ENCODE data around the gene PHLPP1.

Gene PHLPP1

GRCh38 chr18:62744076-62744968 is 29.0 kb downstream of the PHLPP1 start:
- no peak for DNase-seq (ENCODE audit: low read depth)

DNA sequence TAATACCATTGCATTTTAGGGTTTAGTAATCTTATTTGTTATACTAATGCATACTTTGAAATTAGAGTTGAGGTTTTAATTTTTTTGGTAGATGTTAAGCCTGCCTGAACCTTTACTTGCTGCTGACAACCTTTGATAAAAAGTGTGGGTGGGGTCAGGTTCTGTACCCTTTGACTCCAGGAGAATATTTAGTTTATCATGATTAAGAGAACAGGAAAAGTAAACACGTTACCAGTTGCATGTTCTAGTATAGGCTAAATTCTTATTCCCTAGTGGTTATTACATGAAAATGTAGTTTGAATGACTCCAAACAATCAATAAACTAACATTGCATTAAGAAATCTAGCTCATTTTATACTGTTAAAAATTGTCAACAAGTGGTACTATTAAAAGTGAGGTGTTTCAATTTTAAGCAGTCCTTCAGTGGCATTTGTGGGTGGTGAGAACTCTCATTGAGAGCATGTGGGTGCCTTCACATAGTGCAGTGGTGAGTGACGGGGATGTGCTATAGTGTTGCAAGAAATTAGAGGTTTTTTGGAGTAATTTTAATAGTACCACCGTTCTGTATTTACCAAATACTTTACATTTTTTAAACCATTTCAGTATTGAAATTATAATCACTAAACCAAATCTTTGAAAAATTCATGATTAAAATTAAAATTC is 29.9 kb downstream of the PHLPP1 start:
- DNase-seq (ENCODE audit: low read depth): no peak

DNA sequence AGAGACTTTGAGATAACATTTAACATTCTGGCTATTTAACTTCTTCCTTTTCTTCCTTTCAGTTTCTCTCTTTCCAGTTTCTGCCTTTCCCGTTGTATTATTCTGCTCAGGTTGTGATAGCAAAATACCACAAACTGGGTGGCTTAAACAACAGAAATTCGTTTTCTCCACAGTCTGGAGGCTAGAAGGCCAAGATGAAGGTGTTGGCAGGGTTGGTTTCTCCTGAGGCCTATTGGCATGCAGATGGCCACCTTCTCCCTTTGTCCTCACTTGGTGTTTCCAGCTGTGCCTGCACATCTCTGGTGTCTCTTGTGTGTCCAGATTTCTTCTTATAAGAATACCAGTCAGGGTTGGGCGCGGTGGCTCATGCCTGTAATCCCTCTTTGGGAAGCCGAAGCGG is 34.0 kb downstream of the PHLPP1 start:
- no peak for DNase-seq (ENCODE audit: low read depth)

GRCh38 chr18:62751341-62751821 is 36.0 kb downstream of the PHLPP1 start:
- no peak for DNase-seq (ENCODE audit: low read depth)

DNA sequence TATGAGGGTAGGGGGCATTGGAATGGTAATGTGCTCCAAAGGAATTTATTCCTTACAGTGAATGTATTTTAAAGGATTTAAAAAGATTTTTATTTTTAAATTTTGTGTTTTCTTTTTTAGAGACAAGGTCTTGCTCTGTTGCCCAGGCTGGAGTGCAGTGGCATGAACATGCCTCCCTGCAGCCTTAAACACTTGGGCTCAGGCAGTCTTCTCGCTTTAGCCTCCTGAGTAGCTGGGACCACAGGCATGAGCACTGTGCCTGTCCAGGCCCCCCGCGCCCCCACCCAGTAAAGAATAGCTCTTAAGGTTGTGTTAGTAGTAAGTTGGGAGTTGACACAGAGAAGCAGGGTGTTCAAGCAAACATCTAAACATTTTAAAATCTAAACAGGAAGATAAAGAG is 36.6 kb downstream of the PHLPP1 start:
- no peak for DNase-seq (ENCODE audit: low read depth)

DNA sequence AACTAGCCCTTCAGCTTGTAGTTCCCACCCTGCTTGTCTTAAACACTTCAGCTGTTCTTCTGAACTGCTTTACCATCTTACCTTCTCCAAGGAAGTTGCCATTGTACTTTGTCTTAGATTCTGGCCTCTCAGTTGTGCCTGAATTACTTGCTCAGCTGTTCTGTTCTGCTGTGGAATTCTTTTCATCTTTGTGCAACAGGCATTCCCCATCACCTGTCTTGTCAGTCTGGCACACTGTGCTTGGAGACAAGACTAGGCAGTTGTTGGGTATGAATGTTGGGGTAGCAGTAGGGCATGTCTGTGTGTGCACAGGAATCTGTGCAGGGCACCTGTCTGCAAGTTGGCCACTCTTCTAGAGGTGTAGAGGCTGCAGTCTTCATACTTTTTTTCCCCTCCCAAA is 38.7 kb downstream of the PHLPP1 start:
- DNase-seq (ENCODE audit: low read depth): no peak

DNA sequence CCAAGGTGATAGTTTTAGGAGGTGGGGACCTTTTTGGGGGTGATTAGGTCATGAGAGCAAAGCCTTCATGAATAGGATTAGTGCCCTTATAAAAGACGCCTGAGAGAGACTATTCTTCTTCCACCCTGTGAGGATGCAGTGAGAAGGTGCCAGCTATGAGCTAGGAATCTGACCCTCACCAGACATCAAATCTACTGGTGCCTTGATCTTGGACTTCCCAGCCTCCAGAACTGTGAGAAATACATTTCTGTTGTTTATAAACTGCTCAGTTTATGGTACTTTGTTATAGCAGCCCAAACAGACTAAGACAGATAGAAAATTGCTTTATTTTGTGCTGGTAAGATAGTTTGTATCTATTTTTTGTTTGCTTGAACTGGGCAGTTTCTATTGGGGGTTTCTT is 40.1 kb downstream of the PHLPP1 start:
- no peak for DNase-seq (ENCODE audit: low read depth)

DNA sequence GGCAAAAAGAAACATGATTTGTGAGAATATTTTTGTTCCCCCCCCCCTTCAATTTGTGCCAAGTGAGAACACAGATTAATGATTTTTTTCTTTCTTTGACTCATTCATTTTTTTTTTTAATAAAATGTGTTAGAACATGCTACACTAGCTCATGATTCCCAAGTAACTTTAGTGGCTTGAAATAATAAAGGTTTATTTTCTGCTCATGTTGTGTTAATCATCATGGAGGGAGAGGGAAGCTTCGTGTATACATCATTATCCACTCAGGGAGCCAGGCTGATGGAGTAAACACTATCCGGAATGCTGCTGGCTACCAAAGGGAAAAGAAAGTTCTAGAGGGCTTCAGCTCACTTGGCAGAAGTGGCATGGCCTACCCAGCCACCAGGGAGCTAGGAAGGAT is 40.6 kb downstream of the PHLPP1 start:
- DNase-seq (ENCODE audit: low read depth): no peak

DNA sequence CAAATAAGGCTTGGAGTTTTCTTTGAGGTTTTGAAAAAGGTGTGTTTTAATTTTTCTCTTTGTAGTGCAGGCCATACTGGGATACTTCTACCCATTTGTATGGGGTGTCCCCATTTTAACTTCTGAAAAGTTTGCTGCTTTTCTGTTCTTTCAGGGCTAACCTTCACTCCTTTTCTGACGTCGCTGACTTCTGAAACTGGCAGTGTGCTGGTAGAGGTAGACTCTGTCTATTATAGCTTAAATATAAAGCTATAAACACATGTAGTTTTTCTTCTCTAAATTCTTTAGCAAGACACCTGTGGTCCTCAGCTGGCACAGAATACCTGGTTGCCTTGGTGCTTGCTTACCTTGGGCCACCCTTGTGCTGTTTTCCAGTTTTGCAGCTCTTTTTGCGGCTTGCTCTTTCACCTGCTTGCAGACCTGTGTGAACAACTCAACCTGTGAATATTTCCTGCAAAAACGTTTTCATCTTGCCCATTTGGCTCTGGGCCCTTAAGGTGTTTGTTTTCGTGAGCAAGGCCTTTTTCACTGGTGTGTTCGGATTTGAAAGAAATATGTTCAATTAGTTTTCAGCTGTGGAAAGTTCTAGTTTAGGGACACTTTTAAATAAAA is 42.2 kb downstream of the PHLPP1 start:
- no peak for DNase-seq (ENCODE audit: low read depth)

DNA sequence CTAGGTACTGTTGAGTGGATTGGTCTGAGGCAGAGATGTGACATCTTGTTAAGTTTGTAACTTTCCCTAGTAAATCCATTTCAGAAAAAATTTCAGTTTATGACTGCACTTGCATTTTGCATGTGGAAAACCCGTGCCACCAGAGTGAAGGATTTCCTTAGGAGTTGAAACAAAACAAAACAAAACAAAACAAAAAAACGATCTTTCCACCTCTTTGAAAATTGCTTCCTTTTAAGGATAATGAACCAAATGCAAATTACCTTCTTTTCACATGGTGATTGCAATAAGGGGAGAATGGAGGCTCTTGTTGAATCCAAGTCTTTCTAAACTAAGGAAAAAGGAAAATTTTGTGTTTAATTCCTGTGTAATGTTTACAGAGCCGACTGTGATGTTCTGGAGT is 43.2 kb downstream of the PHLPP1 start:
- DNase-seq (ENCODE audit: low read depth): no peak

GRCh38 chr18:62759704-62760402 is 44.5 kb downstream of the PHLPP1 start:
- DNase-seq (ENCODE audit: low read depth): no peak

- no peak for DNase-seq (ENCODE audit: low read depth)
Measured at GRCh38 chr18:62760403-62760734, 45.0 kb downstream of the PHLPP1 start.

GRCh38 chr18:62763101-62763521 is 47.8 kb downstream of the PHLPP1 start:
- DNase-seq (ENCODE audit: low read depth): no peak

- DNase-seq (ENCODE audit: low read depth): no peak
Measured at GRCh38 chr18:62766266-62766665, 50.9 kb downstream of the PHLPP1 start.

DNA sequence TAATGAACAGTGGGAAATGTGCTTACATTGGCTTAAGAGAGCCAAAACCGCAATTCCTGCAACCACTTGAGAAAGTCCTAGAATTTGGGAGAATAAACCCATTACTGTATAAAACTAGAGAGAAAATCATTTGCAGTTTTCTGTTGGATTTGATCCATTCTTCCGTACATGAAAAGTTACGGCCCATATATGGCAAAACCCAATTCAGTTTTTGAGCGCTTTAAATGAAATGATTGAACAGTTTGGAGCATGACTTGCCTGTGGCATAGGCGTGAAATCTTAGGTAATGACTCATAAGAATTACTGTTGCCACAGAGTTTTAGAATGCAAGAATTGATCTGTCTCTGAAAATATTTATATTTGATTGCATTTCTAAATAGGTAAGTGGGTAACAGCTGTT is 52.0 kb downstream of the PHLPP1 start:
- no peak for DNase-seq (ENCODE audit: low read depth)

DNA sequence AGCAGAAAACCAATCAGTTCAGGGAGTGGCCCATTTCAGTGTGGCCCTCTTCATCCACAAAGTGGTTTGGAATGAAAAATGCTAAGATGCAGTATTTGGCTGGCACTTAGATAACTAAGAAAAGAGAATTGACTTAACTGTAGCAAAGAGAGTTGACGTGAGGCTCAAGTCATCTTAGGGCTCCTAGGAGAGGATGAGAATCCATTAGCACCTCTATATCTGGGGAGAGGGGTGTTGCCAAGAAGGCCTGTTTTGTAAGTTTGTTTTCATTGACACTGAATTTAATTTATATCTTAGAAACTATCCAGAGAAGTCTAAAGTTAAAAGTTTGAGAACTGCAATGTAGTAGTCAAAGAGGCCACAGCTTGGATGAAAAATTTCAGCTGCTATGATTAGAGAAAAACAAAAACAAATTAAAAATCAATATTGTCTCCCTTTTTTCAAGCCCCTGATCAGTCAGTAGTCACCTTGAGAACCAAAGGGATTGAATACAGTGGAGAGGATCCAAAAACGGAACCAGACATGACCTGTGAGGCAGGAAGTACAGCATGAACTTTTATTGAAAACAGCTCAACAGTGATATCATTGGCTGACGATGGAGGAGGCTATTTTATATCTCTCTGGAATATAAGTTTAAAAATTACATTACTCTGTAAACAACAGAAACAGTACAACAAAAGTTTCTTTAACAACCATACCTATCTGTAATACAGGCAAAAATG is 52.7 kb downstream of the PHLPP1 start:
- no peak for DNase-seq (ENCODE audit: low read depth)

DNA sequence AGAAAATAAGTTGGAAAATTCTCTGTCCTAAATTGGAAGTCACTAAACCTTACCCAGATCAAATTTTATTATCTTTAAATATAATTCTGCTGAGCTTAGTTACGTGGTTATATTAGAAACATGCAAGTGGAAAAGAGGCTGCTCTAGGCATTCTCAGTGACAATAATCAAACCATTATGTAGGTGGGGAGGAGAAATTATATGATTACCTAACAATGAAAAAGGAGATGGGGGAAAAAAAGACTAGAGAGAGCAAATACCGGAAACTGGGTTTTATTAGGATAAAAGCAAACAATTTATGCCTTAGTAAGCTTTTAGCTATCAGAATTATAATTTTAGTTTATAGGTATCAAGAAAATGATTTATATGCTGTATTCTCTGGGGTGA is 53.2 kb downstream of the PHLPP1 start:
- DNase-seq (ENCODE audit: low read depth): no peak

DNA sequence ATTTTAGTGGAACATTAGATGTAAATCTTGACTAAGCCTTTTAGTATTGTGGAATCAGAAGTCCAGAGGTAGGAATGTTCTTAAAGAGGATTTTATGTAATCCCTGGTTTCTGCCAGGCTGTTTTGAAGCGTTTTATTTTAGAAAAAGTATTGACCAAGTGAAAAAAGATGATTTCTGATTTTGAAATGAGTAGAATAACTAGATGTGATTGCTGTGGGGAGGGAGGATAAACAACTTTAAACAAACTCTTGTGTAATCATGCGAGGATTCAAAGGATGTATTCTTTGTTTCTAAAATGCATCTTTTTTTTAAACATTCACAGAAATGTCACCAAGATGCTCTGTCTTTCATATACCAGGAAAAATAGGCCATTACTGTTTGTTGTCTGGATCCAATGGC is 53.9 kb downstream of the PHLPP1 start:
- no peak for DNase-seq (ENCODE audit: low read depth)

DNA sequence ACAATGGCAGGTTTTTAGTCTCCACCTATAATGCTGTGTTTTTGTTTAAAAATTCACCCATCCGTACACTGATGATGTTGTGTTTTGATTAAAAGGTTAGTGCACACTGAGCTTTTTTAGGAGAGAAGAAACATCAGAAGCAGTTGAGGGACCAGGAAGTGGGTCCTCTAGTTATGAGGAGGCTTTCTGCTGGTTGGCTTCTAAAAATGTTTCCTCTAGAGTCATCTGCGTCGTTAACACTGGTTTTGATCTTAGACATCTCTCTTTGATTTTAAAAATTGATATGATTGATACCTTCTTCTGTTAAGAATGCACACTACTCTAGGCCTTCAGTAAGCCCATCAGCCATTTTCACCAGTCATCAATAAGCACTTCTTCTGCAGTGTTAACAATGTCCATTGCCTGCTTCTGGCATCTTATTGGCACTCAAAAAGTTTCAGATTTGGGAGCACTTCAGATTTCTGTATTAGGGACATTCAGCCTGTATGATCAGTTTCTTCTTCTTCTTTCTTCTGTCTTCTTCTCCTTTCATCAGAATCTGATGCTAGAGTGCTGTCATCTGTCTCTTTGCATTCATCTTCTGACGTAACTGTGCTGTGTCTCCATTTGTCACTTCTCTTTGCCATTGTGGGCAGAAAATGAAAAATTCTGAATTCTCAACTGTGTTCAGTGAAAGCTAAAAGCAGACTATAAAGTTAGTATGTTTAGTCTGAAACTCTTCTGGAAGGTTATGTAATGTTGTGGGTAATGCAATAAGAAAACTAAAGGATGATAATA is 56.3 kb downstream of the PHLPP1 start:
- DNase-seq (ENCODE audit: low read depth): no peak

DNA sequence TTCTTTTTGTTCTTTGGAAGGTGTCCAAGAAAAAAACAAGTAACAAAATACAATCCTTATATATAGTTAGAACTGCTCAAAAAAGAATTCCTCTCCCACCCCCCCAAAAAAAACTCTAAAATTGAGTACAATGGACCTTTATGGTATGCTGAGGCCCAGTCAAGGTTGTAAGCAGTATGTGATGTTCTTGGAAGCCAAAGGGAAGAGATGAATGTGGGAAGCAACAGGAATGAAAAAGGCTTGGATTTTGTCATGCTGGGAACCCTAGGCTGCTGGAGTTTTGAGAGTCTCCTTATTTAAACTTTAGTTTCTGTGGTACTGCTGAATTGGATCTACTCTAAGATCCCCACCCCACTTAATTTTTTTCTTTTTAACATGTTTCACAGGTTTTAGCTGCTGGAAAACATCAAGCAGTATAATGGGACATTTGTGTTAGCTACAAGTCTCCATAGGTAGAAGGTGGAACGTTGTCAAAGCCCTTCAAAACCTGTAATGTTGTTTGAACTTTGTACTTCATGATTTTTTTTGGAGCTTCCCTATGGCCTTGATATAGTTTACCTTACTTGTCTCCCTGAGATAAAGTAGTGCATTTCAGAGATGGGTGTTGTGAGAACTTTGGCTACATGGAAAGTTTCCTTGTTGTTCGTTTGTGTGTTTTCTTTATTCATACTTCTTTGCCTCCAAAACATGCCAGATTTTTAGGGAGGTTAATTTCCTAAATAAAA is 57.7 kb downstream of the PHLPP1 start:
- DNase-seq (ENCODE audit: low read depth): no peak
